WERI-Rb-1 (cell line): Measurements from ENCODE around the gene PDE4B.
"Not testable (repeated sequence)": the region's sequence is repeated elsewhere in the genome, so short reads cannot be mapped to it uniquely, and the experiment has no call there.

ENCODE experiments used
- DNase-seq: peaks from one replicate; pipeline ENCODE4 v3.0.0-alpha.2; 2020
- H3K27ac ChIP-seq: fragments of 250-450 bp; sonication (Bioruptor Pico); 2 replicates; pipeline ENCODE4 v1.5.1; 2020; ENCODE audit warnings: mild to moderate bottlenecking, moderate library complexity
- H3K27me3 ChIP-seq: fragments of 250-450 bp; sonication (Bioruptor Pico); 2 replicates; pipeline ENCODE4 v1.5.1; 2021; ENCODE audit warnings: mild to moderate bottlenecking, low read depth, moderate library complexity; ENCODE audit not compliant: insufficient read depth, severe bottlenecking
- H3K36me3 ChIP-seq: fragments of 250-450 bp; sonication (Bioruptor Pico); 2 replicates; pipeline ENCODE4 v1.5.1; 2020; ENCODE audit warnings: mild to moderate bottlenecking, moderate library complexity
- H3K4me3 ChIP-seq: 2 replicates; pipeline ENCODE4 v1.5.1; 2011; ENCODE audit warnings: low read depth, mild to moderate bottlenecking, control low read depth, low read length
- H3K9me3 ChIP-seq: fragments of 250-450 bp; sonication (Bioruptor Pico); 2 replicates; pipeline ENCODE4 v1.5.1; 2021; ENCODE audit warnings: mild to moderate bottlenecking, moderate library complexity; ENCODE audit not compliant: severe bottlenecking
- CTCF ChIP-seq: IDR thresholded peaks from 2 replicates; pipeline ENCODE4 v1.5.1; 2011; ENCODE audit warnings: low read depth, mild to moderate bottlenecking, control low read depth, inconsistent platforms, low read length

Gene PDE4B

DNA sequence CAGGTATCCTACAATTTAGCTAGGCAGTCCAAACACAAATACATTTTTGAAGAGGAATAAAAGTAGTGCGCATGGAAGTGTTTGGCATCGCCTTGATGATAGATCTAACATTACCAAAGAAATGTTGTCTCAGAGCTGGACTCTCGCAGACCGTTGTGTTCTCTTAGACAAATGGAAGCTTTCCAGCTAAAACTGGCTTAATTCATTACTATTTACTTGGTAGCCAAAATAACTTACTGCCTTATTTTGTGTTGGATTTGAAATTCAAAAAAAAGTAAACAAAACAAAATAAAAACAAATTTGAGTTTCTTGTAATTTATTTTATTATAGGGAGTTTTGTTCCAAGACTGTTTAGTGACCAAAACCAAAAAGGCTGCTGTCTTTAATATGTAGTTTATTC lies 51.6 kb downstream of the PDE4B start:
- no peak for TF ChIP-seq CTCF
- Histone ChIP-seq H3K27me3 (no peaks in the 10 kb centered on the region), H3K9me3 (no peaks in the 10 kb centered on the region), H3K36me3 (no peaks in the 10 kb centered on the region), H3K4me3 (no peak overlapping the region), H3K27ac (no peak overlapping the region)
- DNase-seq, result no peak

- no peak for TF ChIP-seq CTCF
- no peaks in the 10 kb centered on the region for H3K36me3 ChIP-seq
- no peak overlapping the region for H3K4me3 ChIP-seq
- no peak for DNase-seq
- H3K9me3 ChIP-seq, result no peaks in the 10 kb centered on the region
- H3K27me3 ChIP-seq, result no peaks in the 10 kb centered on the region
- H3K27ac ChIP-seq, result no peak overlapping the region
These were observed 52.3 kb downstream of the PDE4B start for GRCh38 chr1:65844821-65845534.

DNA sequence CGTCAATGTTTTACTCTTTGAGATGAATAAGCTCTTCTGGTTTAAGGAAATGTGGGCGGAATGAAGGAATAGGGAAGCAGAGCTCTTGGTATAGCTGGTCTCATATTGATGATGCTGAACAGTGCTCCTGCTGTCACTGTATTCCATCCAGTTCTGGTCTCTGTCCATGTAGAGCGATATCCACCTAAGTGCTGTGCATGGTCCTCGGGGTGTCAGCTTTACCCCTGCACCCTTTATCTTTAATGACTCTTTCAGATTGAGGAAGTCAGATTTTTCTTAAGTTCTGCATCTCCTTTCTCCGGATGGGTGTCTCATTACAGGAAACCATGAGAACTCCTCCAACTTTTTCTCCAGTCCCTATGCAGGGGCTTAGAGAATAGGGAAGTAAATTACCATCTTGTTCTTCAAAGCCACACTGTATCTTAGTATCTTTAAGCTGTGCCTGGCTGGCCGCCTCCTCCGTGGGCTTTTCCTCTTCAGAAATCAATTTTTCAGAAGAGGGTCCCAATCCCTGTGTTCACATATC lies 52.9 kb downstream of the PDE4B start:
- Histone ChIP-seq H3K9me3 (no peaks in the 10 kb centered on the region), H3K27ac (no peak overlapping the region), H3K4me3 (no peak overlapping the region), H3K27me3 (no peaks in the 10 kb centered on the region), H3K36me3 (no peaks in the 10 kb centered on the region)
- TF ChIP-seq CTCF, result no peak
- DNase-seq, result no peak

DNA sequence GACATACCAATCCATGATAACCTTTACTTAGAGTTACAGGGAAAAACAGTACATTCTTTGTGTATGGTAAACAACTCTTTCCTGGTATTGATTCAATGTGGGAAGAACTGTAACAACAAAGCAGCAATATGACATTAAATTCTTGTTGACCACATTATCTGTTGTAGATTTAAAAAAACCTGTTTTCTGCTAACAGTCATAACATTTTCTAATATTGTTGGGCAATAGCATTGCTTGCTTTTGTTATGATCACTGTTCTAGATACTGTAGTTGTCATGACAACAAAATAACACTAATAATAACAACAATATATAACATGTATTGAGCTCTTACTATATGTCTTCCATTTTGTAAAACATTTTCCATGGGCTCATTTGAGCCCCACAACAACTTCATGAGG lies 54.2 kb downstream of the PDE4B start:
- no peak overlapping the region for H3K4me3 ChIP-seq
- H3K27me3 ChIP-seq, result no peaks in the 10 kb centered on the region
- DNase-seq, result no peak
- no peaks in the 10 kb centered on the region for H3K36me3 ChIP-seq
- no peak overlapping the region for H3K27ac ChIP-seq
- no peak for TF ChIP-seq CTCF
- H3K9me3 ChIP-seq, result no peaks in the 10 kb centered on the region

GRCh38 chr1:65850281-65850680 lies 57.6 kb downstream of the PDE4B start:
- H3K4me3 ChIP-seq, result no peak overlapping the region
- TF ChIP-seq CTCF, result no peak
- no peak for DNase-seq
- H3K27ac ChIP-seq, result no peak overlapping the region
- H3K36me3 ChIP-seq, result no peaks in the 10 kb centered on the region
- H3K27me3 ChIP-seq, result no peaks in the 10 kb centered on the region
- no peaks in the 10 kb centered on the region for H3K9me3 ChIP-seq

DNA sequence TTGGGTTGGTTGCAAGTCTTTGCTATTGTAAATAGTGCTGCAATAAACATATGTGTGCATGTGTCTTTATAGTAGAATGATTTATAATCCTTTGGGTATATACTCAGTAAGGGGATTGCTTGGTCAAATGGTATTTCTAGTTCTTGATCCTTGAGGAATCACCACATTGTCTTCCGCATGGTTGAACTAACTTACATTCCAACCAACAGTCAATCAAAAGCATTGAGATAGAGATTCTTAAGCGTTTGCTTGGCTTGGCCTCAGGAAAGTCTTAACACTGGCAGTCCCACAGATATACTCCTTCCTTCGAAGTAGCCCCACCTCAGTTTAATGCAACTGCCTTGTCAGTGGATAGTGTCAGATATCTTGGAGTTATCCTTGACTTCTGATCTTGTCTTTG lies 63.9 kb downstream of the PDE4B start:
- not testable (repeated sequence) for H3K9me3 ChIP-seq, H3K27ac ChIP-seq, H3K36me3 ChIP-seq, H3K27me3 ChIP-seq, DNase-seq, H3K4me3 ChIP-seq
